Measurements from ENCODE around the gene MED13L.
A peak's percentile ranks its signal among the peaks of the same experiment; 100 is the strongest.
"Not testable (repeated sequence)": the region's sequence is repeated elsewhere in the genome, so short reads cannot be mapped to it uniquely, and the experiment has no call there.

The MED13L gene

GRCh38 chr12:116297224-116297834 is 19.8 kb upstream of the MED13L start:
- Mint-ChIP-seq H3K9me3 (peaks cover 12% of the 10 kb centered on the region), H3K4me1 (ENCODE audit: low read depth) (peaks cover 7% of the 10 kb centered on the region), H3K4me3 (no peak overlapping the region), H3K27me3 (ENCODE audit: low read depth) (peaks cover 53% of the 10 kb centered on the region), H3K36me3 (ENCODE audit: low read depth) (no peaks in the 10 kb centered on the region), H3K27ac (no peak overlapping the region)
- DNase-seq (ENCODE audit: low spot score), result no peak

- DNase-seq (ENCODE audit: low spot score), result no peak
- H3K27ac Mint-ChIP-seq, result peak overlapping the region; percentile 4
- peaks cover 46% of the 10 kb centered on the region for H3K27me3 Mint-ChIP-seq (ENCODE audit: low read depth)
- peaks cover 12% of the 10 kb centered on the region for H3K9me3 Mint-ChIP-seq
- H3K36me3 Mint-ChIP-seq (ENCODE audit: low read depth), result no peaks in the 10 kb centered on the region
- H3K4me1 Mint-ChIP-seq (ENCODE audit: low read depth), result peaks cover 7% of the 10 kb centered on the region
- H3K4me3 Mint-ChIP-seq, result no peak overlapping the region
These were observed 18.1 kb upstream of the MED13L start for GRCh38 chr12:116295327-116296263.

DNA sequence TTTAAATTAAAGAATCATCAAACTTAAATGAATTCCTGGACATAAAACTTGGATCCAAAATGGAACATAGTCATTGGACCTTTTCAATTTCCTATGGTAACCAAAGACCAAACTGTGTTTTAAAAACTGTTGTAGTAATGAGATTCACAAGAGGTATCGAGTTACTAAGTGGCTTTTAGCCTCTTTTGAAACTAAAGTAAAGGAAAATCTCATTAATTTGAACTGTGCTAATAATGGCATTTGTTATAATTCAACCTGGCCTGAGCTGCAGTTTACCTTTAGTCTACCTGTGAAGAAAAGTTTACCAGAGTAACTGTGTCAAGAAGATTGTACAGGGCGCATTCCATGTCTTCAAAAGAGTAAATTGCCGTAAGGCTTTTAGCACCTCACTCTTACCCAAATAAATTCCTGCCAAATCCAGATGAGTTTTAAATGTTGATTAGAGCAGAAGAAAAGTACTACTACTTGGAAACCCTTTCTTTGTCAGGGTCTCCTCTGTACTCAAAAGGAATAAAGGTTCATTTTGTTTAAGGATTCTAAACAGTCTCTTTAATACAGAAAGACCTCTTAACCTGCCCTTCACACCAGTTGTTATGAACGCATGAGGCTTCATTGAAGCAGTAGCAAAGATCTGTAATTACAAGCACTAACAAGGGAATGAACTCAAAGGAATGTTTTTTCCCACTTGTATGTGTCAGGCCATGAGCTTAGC is 17.1 kb upstream of the MED13L start:
- no peak overlapping the region for H3K4me3 Mint-ChIP-seq
- no peak overlapping the region for H3K27ac Mint-ChIP-seq
- H3K4me1 Mint-ChIP-seq (ENCODE audit: low read depth), result peaks cover 7% of the 10 kb centered on the region
- H3K27me3 Mint-ChIP-seq (ENCODE audit: low read depth), result peaks cover 41% of the 10 kb centered on the region
- H3K9me3 Mint-ChIP-seq, result peaks cover 12% of the 10 kb centered on the region
- DNase-seq (ENCODE audit: low spot score), result no peak
- H3K36me3 Mint-ChIP-seq (ENCODE audit: low read depth), result no peaks in the 10 kb centered on the region

GRCh38 chr12:116293687-116294453 is 16.4 kb upstream of the MED13L start:
- peaks cover 12% of the 10 kb centered on the region for H3K9me3 Mint-ChIP-seq
- no peaks in the 10 kb centered on the region for H3K36me3 Mint-ChIP-seq (ENCODE audit: low read depth)
- DNase-seq (ENCODE audit: low spot score), result no peak
- H3K4me1 Mint-ChIP-seq (ENCODE audit: low read depth), result peaks cover 7% of the 10 kb centered on the region
- no peak overlapping the region for H3K27ac Mint-ChIP-seq
- H3K4me3 Mint-ChIP-seq, result no peak overlapping the region
- peaks cover 39% of the 10 kb centered on the region for H3K27me3 Mint-ChIP-seq (ENCODE audit: low read depth)

GRCh38 chr12:116291218-116291617 is 13.7 kb upstream of the MED13L start:
- no peak for DNase-seq (ENCODE audit: low spot score)
- H3K27me3 Mint-ChIP-seq (ENCODE audit: low read depth), result peaks cover 21% of the 10 kb centered on the region
- H3K4me3 Mint-ChIP-seq, result no peak overlapping the region
- H3K27ac Mint-ChIP-seq, result no peak overlapping the region
- no peaks in the 10 kb centered on the region for H3K36me3 Mint-ChIP-seq (ENCODE audit: low read depth)
- H3K9me3 Mint-ChIP-seq, result peaks cover under 1% of the 10 kb centered on the region
- peaks cover 3% of the 10 kb centered on the region for H3K4me1 Mint-ChIP-seq (ENCODE audit: low read depth)

GRCh38 chr12:116288735-116289134 is 11.2 kb upstream of the MED13L start:
- Mint-ChIP-seq H3K36me3 (ENCODE audit: low read depth) (no peaks in the 10 kb centered on the region), H3K27me3 (ENCODE audit: low read depth) (peaks cover 6% of the 10 kb centered on the region), H3K4me3 (no peak overlapping the region), H3K4me1 (ENCODE audit: low read depth) (peaks cover 2% of the 10 kb centered on the region), H3K9me3 (no peaks in the 10 kb centered on the region), H3K27ac (no peak overlapping the region)
- DNase-seq (ENCODE audit: low spot score), result no peak

- Mint-ChIP-seq H3K9me3 (no peaks in the 10 kb centered on the region), H3K27ac (no peak overlapping the region), H3K36me3 (ENCODE audit: low read depth) (no peaks in the 10 kb centered on the region), H3K27me3 (ENCODE audit: low read depth) (peaks cover 2% of the 10 kb centered on the region), H3K4me1 (ENCODE audit: low read depth) (peaks cover 6% of the 10 kb centered on the region), H3K4me3 (no peak overlapping the region)
- DNase-seq (ENCODE audit: low spot score), result no peak
These were observed 10.4 kb upstream of the MED13L start for GRCh38 chr12:116287842-116288301.

GRCh38 chr12:116284396-116284795 is 6.9 kb upstream of the MED13L start:
- H3K27me3 Mint-ChIP-seq (ENCODE audit: low read depth), result peaks cover 2% of the 10 kb centered on the region
- no peak overlapping the region for H3K27ac Mint-ChIP-seq
- peaks cover 22% of the 10 kb centered on the region for H3K4me1 Mint-ChIP-seq (ENCODE audit: low read depth)
- DNase-seq (ENCODE audit: low spot score), result no peak
- H3K9me3 Mint-ChIP-seq, result no peaks in the 10 kb centered on the region
- H3K4me3 Mint-ChIP-seq, result no peak overlapping the region
- H3K36me3 Mint-ChIP-seq (ENCODE audit: low read depth), result no peaks in the 10 kb centered on the region

- H3K4me3 Mint-ChIP-seq, result not testable (repeated sequence)
- H3K4me1 Mint-ChIP-seq (ENCODE audit: low read depth), result peaks cover 22% of the 10 kb centered on the region
These were observed 6.4 kb upstream of the MED13L start for GRCh38 chr12:116283881-116284280.

GRCh38 chr12:116282371-116283286 is 5.1 kb upstream of the MED13L start:
- Mint-ChIP-seq H3K9me3 (no peaks in the 10 kb centered on the region), H3K27me3 (ENCODE audit: low read depth) (peaks cover 9% of the 10 kb centered on the region), H3K4me1 (ENCODE audit: low read depth) (peaks cover 30% of the 10 kb centered on the region), H3K4me3 (peak overlapping the region; percentile 78), H3K36me3 (ENCODE audit: low read depth) (no peaks in the 10 kb centered on the region), H3K27ac (peak overlapping the region; percentile 28)
- no peak for DNase-seq (ENCODE audit: low spot score)

More at GRCh38 chr12:116283881-116284280, 6.4 kb upstream of the MED13L start:
- not testable (repeated sequence) for H3K36me3 Mint-ChIP-seq (ENCODE audit: low read depth); DNase-seq (ENCODE audit: low spot score); H3K27ac Mint-ChIP-seq; H3K27me3 Mint-ChIP-seq (ENCODE audit: low read depth); H3K9me3 Mint-ChIP-seq

GRCh38 chr12:116280595-116281290 is 3.2 kb upstream of the MED13L start:
- H3K4me3 Mint-ChIP-seq, result no peak overlapping the region
- no peak overlapping the region for H3K27ac Mint-ChIP-seq
- no peaks in the 10 kb centered on the region for H3K36me3 Mint-ChIP-seq (ENCODE audit: low read depth)
- H3K9me3 Mint-ChIP-seq, result no peaks in the 10 kb centered on the region
- peaks cover 9% of the 10 kb centered on the region for H3K27me3 Mint-ChIP-seq (ENCODE audit: low read depth)
- no peak for DNase-seq (ENCODE audit: low spot score)
- peaks cover 31% of the 10 kb centered on the region for H3K4me1 Mint-ChIP-seq (ENCODE audit: low read depth)

- H3K4me1 Mint-ChIP-seq (ENCODE audit: low read depth), result peaks cover 49% of the 10 kb centered on the region
- H3K9me3 Mint-ChIP-seq, result no peaks in the 10 kb centered on the region
- H3K36me3 Mint-ChIP-seq (ENCODE audit: low read depth), result no peaks in the 10 kb centered on the region
- peaks cover 7% of the 10 kb centered on the region for H3K27me3 Mint-ChIP-seq (ENCODE audit: low read depth)
- H3K27ac Mint-ChIP-seq, result peak overlapping the region; percentile 83
- H3K4me3 Mint-ChIP-seq, result peak overlapping the region; percentile 86
- no peak for DNase-seq (ENCODE audit: low spot score)
These were observed 1.2 kb upstream of the MED13L start for GRCh38 chr12:116278667-116279066.
